Muscle layer of colon (tissue), 2 donors: ENCODE measurements around the gene NINJ2.

Experiments used
- H3K27ac ChIP-seq: one replicate; pipeline ENCODE4 v1.7.0; 2013; ENCODE audit warnings: low read depth, mild to moderate bottlenecking, low read length, moderate library complexity
- H3K27me3 ChIP-seq, 2 donors: one replicate each; pipeline ENCODE4 v1.7.0; 2013; ENCODE audit warnings: low read length in 2 of 2, mild to moderate bottlenecking in 2 of 2; ENCODE audit not compliant: insufficient read depth in 2 of 2, control insufficient read depth in 1 of 2
- H3K36me3 ChIP-seq: one replicate; pipeline ENCODE4 v1.7.0; 2013; ENCODE audit warnings: mild to moderate bottlenecking, low read length; ENCODE audit not compliant: insufficient read depth
- H3K4me1 ChIP-seq: one replicate; pipeline ENCODE4 v1.7.0; 2013; ENCODE audit warnings: mild to moderate bottlenecking, low read length; ENCODE audit not compliant: insufficient read depth
- H3K4me3 ChIP-seq, 2 donors: one replicate each; pipeline ENCODE4 v1.7.0; 2013; ENCODE audit warnings: low read length in 2 of 2, low read depth in 1 of 2, mild to moderate bottlenecking in 1 of 2, moderate library complexity in 1 of 2
- H3K9ac ChIP-seq: one replicate; pipeline ENCODE4 v1.7.0; 2013; ENCODE audit warnings: low read length
- H3K9me3 ChIP-seq: one replicate; pipeline ENCODE4 v1.7.0; 2013; ENCODE audit warnings: mild to moderate bottlenecking, low read length
- donor health status: abdominal sarcoma.
- donor health status: Adenocarcinoma of cecum.

The NINJ2 gene

GRCh38 chr12:623172-623864 lies 39.9 kb downstream of the NINJ2 start:
- Histone ChIP-seq H3K27ac (no peak overlapping the region), H3K4me3 (no peak overlapping the region), H3K9me3 (no peaks in the 10 kb centered on the region), H3K4me1 (no peaks in the 10 kb centered on the region), H3K36me3 (no peaks in the 10 kb centered on the region), H3K9ac (no peak overlapping the region), H3K27me3 (no peaks in the 10 kb centered on the region)

- H3K9ac ChIP-seq = no peak overlapping the region
- H3K4me1 ChIP-seq = no peaks in the 10 kb centered on the region
- no peak overlapping the region for H3K4me3 ChIP-seq
- no peaks in the 10 kb centered on the region for H3K27me3 ChIP-seq
- H3K9me3 ChIP-seq = no peaks in the 10 kb centered on the region
- no peak overlapping the region for H3K27ac ChIP-seq
- H3K36me3 ChIP-seq = no peaks in the 10 kb centered on the region
Measured at GRCh38 chr12:622416-622815, 40.8 kb downstream of the NINJ2 start.

GRCh38 chr12:619346-619745 lies 43.9 kb downstream of the NINJ2 start:
- H3K9me3 ChIP-seq = no peaks in the 10 kb centered on the region
- H3K27me3 ChIP-seq = no peaks in the 10 kb centered on the region
- no peak overlapping the region for H3K27ac ChIP-seq
- no peaks in the 10 kb centered on the region for H3K4me1 ChIP-seq
- no peaks in the 10 kb centered on the region for H3K36me3 ChIP-seq
- H3K4me3 ChIP-seq = no peak overlapping the region
- H3K9ac ChIP-seq = no peak overlapping the region

- H3K4me3 ChIP-seq = no peak overlapping the region
- no peaks in the 10 kb centered on the region for H3K9me3 ChIP-seq
- no peaks in the 10 kb centered on the region for H3K36me3 ChIP-seq
- no peak overlapping the region for H3K27ac ChIP-seq
- H3K4me1 ChIP-seq = no peaks in the 10 kb centered on the region
- H3K27me3 ChIP-seq = no peaks in the 10 kb centered on the region
- H3K9ac ChIP-seq = no peak overlapping the region
Measured at GRCh38 chr12:618605-619004, 44.6 kb downstream of the NINJ2 start.

- Histone ChIP-seq H3K27me3 (no peaks in the 10 kb centered on the region), H3K9ac (no peak overlapping the region), H3K9me3 (no peaks in the 10 kb centered on the region), H3K36me3 (no peaks in the 10 kb centered on the region), H3K4me1 (no peaks in the 10 kb centered on the region), H3K4me3 (no peak overlapping the region), H3K27ac (no peak overlapping the region)
Measured at GRCh38 chr12:617304-617915, 45.8 kb downstream of the NINJ2 start.

- H3K9me3 ChIP-seq = no peaks in the 10 kb centered on the region
- no peaks in the 10 kb centered on the region for H3K36me3 ChIP-seq
- no peak overlapping the region for H3K4me3 ChIP-seq
- H3K27ac ChIP-seq = no peak overlapping the region
- H3K9ac ChIP-seq = no peak overlapping the region
- H3K4me1 ChIP-seq = no peaks in the 10 kb centered on the region
- no peaks in the 10 kb centered on the region for H3K27me3 ChIP-seq
Measured at GRCh38 chr12:615620-616019, 47.6 kb downstream of the NINJ2 start.

- Histone ChIP-seq H3K9me3 (no peaks in the 10 kb centered on the region), H3K27ac (no peak overlapping the region), H3K4me3 (no peak overlapping the region), H3K27me3 (no peaks in the 10 kb centered on the region), H3K4me1 (peaks cover 6% of the 10 kb centered on the region), H3K36me3 (no peaks in the 10 kb centered on the region), H3K9ac (no peak overlapping the region)
Measured at GRCh38 chr12:614411-614970, 48.8 kb downstream of the NINJ2 start.

GRCh38 chr12:613996-614395 lies 49.2 kb downstream of the NINJ2 start:
- H3K9ac ChIP-seq = no peak overlapping the region
- H3K4me3 ChIP-seq = no peak overlapping the region
- H3K36me3 ChIP-seq = no peaks in the 10 kb centered on the region
- no peaks in the 10 kb centered on the region for H3K9me3 ChIP-seq
- no peak overlapping the region for H3K27ac ChIP-seq
- H3K27me3 ChIP-seq = no peaks in the 10 kb centered on the region
- peaks cover 6% of the 10 kb centered on the region for H3K4me1 ChIP-seq

- Histone ChIP-seq H3K4me3 (no peak overlapping the region), H3K36me3 (no peaks in the 10 kb centered on the region), H3K27ac (no peak overlapping the region), H3K4me1 (peaks cover 14% of the 10 kb centered on the region), H3K27me3 (no peaks in the 10 kb centered on the region), H3K9me3 (no peaks in the 10 kb centered on the region), H3K9ac (no peak overlapping the region)
Measured at GRCh38 chr12:612886-613285, 50.4 kb downstream of the NINJ2 start.

GRCh38 chr12:612293-612692 lies 51.0 kb downstream of the NINJ2 start:
- no peaks in the 10 kb centered on the region for H3K27me3 ChIP-seq
- no peak overlapping the region for H3K9ac ChIP-seq
- H3K9me3 ChIP-seq = no peaks in the 10 kb centered on the region
- H3K4me1 ChIP-seq = peaks cover 15% of the 10 kb centered on the region
- H3K36me3 ChIP-seq = no peaks in the 10 kb centered on the region
- no peak overlapping the region for H3K27ac ChIP-seq
- no peak overlapping the region for H3K4me3 ChIP-seq

GRCh38 chr12:611721-612120 lies 51.5 kb downstream of the NINJ2 start:
- no peaks in the 10 kb centered on the region for H3K9me3 ChIP-seq
- no peak overlapping the region for H3K27ac ChIP-seq
- H3K36me3 ChIP-seq = no peaks in the 10 kb centered on the region
- no peak overlapping the region for H3K4me3 ChIP-seq
- H3K27me3 ChIP-seq = no peaks in the 10 kb centered on the region
- peaks cover 15% of the 10 kb centered on the region for H3K4me1 ChIP-seq
- H3K9ac ChIP-seq = no peak overlapping the region

GRCh38 chr12:608921-609320 lies 54.3 kb downstream of the NINJ2 start:
- Histone ChIP-seq H3K9me3 (no peaks in the 10 kb centered on the region), H3K4me3 (no peak overlapping the region), H3K4me1 (peaks cover 15% of the 10 kb centered on the region), H3K27ac (no peak overlapping the region), H3K27me3 (no peaks in the 10 kb centered on the region), H3K36me3 (no peaks in the 10 kb centered on the region), H3K9ac (no peak overlapping the region)
